HG03025 (cell line): ENCODE data around the gene STAT6.

Experiments used
- ATAC-seq: cut with Tn5 transposase; IDR thresholded peaks from one replicate; pipeline ENCODE4 v1.9.1; 2021; ENCODE audit warnings: mild to moderate bottlenecking, moderate library complexity; ENCODE audit not compliant: unreplicated experiment, low FRiP score

STAT6 gene

DNA sequence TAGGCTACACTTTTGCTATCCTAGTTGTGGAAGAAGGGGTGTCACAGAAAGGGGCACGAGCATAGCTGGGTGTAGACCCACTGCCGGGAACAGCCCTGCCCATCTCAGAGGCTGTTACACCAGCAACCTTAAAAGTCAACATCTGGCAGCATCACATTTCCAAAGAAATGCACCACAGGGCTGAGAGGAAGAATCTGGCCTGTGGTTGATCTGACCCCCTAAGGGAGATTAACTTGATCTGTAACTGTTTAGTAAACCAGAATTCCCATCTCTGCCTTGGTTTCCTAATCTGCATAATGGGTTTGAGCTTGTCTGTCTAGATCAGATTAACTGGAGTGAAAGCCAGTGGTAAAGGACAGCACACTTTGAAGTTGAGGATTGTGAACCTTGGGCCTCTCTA lies 34.9 kb upstream of the STAT6 start:
- ATAC-seq: no peak

DNA sequence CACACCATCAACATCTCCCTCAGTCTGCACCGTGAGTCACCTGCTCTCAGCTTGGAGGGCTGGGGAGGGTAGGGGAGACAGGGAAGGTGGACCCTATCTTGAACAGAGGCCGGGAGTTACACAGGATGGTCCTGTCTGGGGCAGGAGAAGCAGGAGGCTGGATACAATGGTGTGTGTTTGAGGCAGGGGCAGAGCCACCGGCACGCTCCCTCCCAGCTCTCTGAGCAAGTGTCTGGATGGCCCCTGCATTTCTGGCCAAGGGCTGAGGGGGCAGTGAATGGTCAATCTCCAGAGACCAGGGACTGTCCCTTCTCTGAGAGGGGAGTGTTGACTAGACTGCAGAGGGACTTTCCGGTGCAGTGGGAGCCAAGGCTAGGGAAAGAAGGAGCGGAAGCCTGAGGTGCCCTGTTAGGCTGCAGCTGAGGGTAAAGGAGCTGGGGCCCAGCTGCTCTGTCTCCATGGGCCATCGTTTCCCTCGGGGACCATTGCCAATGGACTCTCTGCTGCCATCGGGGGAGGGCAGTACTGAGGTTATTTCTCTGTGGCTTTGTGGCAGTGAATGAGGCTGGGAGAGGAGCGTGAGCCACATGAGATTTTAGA lies 34.4 kb upstream of the STAT6 start:
- ATAC-seq: no peak

DNA sequence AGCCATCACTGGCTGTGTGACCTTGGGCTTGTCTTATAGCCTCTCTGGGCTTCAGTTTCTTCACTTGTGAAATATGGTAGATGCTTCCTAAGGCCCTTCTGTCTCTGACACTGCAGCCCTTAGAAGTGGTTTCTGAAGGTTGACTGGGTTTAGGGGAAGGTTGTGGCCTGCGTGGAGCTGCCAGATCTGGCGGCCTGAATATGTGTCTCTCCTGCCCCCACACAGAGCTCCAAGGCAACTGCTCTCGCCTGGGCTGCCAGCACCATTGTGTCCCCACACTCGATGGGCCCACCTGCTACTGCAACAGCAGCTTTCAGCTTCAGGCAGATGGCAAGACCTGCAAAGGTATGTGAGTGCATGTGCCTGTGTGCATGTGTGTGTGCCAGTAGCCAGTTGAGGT lies 32.3 kb upstream of the STAT6 start:
- ATAC-seq: no peak

DNA sequence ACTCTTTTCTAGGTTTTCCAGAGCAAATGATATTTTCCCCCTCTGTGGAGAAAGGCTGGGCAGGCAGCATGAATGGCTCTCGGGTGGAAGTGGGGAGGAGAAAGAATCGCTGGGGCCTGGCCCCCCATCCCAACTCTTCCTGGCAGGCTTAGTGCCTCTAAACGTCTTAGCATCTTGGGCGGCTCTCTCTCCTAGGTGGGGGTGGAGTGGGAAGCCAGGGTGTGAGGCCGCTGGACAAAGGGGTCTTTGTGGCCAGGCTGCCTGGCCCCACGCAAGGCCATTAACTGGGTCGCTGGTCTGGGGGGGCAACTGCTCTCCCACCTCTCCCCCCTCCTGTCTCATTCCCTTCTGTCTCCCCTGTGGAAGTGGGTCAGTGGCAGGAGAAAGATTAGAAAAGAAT lies 31.6 kb upstream of the STAT6 start:
- ATAC-seq: no peak

DNA sequence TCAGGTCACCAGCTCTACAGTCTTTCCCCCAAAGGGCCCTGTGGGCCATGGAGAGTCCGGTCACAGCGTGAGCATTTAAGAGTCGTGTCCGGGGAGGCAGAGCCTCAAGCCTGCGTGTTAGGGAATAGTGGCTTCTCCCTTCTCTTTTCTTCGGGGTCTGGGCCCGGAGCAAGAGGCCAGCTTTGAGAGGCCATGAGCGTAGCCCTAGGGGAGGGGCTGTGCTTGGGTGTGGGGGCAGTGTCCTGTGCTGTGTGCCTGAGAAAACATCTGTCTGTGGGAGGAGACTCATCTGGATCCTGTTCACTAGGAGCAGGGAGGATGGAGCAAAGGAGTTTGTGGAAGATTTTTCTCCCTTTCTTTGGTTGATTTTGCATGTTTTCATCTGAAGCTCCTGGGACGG lies 31.0 kb upstream of the STAT6 start:
- no peak for ATAC-seq

DNA sequence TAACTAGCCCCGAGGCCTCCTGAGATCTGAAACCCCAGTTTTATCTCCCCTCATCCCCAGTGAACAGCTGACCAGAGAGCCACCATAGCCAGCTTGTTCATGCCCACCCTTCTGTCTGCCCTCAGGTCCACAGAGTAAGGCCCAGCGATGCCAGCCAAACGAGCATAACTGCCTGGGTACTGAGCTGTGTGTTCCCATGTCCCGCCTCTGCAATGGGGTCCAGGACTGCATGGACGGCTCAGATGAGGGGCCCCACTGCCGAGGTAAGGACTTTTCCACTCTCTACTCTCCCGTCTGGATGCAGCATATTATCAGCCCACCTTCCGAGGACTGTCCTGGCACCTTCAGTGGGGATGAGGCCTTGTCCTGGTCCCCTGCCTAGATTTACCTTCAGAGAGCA lies 30.1 kb upstream of the STAT6 start:
- no peak for ATAC-seq

DNA sequence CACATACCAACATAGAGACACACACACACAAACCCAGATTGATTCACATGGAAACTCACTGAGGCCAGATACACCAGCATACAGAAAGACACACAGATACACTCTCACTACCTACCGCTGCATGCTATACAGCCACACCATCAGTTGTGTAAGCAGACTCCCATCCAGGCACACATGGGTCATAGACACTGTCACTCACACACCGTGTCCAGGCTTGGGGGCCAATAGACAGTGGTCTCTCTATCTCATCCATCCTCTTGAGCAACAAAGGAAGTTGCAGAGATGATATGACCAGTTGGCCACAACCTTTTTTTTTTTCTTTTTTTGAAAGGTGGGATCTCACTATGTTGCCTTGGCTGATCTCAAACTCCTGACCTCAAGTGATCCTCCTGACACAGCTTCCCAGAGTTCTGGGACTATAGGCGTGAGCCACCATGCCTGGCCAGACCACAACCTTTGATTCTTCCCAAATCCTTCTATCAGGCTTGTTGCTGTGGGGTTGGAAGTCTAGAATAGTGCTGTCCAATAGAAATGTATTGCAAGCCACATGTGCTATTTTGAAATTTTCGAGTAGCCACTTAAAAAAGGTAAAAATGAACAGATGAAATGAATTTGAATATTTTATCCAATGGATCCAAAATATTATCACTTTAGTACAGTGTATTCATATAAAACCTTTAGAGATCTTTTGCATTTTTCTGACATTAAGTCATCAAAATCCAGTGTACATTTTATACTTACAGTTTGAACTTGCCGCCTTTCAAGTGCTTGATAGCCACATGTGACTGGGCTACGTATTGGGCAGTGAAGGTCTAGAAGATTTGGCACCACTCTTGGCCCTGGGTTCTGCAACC lies 28.9 kb upstream of the STAT6 start:
- no peak for ATAC-seq

DNA sequence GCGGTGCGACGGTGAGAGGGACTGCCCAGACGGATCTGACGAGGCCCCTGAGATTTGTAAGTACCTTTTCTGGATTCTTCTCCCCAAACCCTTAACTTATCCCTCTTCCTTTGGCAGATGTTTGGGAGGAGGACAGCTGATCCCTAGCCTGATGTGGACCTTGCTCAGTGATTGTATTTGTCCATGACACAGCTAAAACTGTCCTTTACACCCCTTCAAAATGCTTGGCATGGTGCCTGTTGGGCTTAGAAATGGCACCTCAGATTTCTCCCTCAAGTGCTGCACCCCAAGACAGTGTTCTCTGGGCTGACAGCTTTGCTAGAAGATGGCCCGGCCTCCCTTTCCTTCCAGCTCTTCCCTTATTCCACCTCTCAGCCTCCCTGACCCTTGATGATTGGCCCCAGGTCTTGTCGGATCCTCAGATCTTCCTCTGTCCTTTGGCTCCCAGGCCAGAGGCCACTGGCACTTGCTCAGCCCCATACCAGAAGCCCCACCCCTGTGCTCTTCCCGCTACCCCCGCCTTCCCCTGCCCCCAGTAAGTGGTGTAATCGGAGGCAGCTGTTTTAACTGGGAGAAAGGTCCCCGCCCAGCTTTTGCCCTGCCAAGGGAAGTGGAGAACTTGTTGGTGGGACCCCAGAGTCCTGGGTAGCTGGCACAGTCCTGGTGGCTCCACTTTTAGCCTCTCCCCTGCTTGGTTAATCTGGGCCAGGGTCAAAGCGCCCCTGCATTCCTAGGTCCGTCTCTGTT lies 27.5 kb upstream of the STAT6 start:
- ATAC-seq: no peak

DNA sequence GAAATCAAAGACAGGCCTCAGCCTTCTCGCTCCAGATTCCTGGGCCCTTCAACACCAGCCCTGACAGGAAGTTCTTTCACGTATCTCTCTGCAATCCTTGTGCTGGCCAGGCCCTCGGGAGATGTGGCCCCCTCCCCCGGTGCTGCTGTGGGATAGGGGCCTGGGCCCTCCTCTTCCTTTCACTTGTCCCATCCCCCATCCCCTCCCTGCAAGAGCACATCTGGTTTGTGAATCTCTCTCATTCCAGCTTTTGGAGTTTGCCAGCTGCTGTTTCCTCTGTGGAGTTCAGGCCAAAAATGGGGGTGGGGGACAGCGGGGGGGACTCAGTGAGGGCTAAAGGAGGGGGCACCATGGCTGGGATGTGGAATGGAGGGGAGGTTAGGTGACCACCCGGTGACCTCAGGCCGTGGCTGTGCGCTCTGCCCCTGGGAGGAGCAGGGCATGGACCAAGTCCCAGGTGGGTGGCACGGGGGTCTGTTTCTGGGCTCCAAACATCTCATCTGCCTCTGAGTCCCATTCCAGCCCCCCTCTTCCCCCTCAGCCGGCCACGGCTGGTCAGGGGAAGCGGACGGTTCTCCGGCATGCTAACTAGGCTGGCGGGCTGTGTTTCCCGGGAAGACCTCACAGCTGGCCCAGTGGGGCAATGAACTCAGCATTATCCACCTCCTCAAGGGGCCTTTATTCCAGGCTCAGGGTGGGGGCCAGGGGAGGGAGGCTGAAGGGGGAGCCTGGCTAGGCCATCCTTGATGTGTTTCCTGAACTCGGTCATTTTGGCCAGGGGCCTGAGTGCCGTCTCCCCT lies 24.6 kb upstream of the STAT6 start:
- no peak for ATAC-seq

DNA sequence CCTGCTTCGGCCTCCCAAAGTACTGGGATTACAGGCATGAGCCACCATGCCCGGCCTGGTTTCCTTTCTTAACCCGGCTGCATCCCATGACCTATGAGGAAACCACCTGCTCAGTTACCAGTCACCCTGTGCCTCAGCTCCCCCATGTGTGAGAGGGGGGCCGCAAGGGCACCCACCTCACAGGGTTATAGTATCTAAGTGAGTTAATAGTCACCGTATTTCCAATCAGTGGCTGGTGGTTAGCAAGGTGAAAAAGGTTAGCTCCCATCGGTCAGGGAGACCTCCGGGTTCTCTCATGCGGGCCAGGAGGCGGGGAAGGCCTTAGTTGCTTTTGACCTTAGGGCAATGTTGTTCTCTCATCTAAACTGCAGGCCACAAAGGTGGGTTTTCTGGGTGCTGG lies 23.8 kb upstream of the STAT6 start:
- no peak for ATAC-seq

DNA sequence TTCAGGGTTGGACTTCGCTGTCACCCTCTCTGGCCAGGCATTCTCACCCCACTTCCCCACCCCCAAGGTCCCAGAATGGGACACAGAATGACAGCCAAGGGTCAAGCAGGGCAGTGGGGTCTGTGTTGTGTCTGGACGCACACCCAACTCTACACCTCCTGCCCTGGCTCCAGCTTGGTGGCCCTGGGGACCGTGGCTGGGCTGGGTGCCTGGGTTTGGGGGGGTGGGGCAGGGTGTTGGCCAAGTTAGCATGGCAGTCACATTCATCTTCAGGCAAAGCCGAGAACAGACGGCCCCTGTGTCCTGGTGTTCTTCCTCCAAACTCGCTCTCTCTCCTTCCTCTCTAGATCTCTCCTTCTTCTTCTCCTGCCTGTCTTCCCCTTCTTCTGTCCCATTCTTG lies 22.8 kb upstream of the STAT6 start:
- ATAC-seq: no peak

DNA sequence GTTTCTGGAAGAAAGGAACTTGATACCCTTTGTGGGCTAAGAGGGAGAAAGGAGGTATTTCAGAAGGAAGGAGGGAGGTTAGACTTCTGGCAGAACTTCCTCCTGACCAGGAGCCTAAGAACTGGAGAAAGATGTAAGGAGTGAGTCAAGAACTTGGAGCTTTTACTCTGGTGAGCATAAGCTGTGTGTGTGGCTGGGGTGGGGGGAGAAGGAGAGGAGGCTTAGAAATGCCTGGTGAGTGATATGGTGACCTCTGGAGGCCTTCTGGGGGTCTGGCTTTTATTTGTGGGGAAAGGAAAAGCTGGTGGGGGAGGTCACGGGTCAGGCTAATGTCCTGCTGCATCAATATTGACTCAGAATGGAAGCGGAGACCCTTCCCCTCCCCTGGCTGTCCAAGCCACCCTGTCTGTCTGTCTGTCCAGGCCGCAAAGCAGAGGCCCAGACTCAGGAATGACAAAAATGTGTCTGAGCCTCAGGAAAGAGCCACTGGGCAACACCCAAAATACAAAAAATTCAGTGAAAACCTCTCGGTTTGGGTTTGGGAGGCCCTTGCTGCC lies 21.9 kb upstream of the STAT6 start:
- ATAC-seq: no peak

DNA sequence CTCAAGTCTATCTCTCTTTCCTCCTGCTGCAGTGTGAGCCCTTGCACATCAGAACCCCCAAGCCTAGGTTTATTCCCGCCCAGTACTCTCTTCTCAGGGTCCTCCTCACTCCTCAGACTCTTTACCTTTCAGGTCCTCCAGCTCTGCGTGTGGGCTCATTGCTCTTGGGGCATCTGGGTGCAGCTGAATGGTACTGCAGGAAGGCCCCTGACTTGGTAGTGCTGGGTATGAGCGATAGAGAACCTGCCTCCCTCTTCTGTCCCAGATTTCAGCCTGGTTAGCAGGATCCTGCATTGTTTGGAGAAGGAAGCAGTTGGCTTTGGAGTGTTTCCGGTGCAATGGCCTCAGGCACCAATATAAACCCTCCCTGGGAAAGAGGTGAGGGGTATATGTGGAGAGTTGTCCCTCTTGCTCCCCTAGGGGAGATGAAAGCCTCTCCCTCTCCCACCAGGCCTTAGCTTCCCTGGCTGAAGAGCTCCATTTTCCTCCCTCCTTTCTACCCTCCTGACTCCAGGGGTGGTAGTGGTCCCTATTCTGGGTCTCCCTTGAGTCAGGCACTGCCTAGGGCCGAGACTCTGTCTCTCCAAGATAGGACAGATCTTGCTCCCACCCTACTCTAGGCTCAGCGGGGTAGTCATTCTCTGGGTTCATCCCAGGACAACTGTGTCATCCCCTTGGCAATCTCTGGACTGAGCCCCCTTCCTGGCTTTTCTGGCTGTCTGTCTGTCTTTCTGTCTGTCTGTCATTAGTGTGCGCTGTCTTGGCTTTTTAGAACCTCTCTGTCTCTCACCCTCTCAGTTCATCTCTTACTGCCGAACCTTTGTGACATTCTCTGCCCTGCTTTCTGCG lies 21.0 kb upstream of the STAT6 start:
- no peak for ATAC-seq

DNA sequence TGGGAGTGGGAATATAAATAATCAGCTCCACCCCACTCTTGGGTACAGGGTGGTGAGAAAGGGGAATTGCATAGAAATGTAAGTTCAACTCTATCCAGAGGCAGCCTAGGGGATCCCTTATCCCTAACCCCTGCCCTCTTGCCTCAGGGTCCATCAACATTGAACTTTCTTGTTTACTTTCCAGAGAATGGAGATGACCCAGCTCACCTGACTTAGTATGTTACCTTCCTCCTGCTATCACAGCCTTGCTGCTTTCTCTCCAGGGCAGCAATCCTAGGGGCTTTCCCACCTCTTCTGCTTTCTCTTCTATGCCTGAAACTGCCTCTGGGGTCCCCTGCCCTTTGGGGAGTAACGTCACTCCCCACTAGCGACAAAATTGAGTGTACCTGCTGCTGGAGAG lies 19.8 kb upstream of the STAT6 start:
- no peak for ATAC-seq

DNA sequence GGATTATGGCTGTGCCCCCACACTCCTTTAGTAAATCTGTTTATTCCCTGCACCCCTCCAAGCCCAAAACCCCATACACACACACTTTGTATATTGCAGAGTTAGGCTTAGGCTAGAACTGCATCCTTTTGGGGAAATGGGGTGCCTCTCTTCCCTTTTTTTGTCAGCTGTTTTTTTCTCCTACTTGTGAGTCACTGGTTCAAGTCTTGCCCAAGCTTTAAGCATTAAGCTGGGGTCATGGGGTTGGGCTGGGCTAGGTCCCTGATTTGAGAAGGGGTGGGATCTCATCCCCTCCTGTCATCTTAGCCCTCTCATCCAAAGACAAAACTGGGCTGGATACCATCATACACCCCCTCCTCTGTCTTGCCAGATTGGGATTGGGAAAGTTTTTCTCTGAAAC lies 18.7 kb upstream of the STAT6 start:
- no peak for ATAC-seq

DNA sequence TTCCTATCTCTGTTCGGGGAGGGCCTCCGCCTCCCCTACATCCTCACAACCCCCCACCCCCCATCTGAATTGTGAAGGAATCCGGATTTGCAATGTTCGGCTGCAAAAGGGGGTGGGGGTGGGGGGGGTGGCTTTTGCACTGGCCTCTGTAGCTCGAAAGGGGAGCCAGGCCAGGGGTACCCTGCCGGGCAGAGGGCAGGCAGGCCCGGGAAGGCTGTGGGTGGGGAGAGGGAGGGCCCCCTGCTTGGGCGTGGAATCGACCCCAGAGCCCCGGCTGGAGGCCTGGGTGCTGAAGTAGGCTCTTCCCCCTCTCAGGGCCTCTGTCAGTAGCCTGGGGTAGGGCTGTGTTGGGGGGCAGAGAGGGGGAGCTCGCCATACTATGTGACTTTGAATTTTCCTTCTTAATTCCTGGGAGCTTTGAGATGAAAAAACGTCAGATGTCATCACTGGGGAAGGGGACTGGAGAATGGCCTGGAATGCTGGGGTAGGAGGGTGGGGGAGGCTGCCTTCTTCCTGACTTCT lies 18.2 kb upstream of the STAT6 start:
- ATAC-seq: no peak

DNA sequence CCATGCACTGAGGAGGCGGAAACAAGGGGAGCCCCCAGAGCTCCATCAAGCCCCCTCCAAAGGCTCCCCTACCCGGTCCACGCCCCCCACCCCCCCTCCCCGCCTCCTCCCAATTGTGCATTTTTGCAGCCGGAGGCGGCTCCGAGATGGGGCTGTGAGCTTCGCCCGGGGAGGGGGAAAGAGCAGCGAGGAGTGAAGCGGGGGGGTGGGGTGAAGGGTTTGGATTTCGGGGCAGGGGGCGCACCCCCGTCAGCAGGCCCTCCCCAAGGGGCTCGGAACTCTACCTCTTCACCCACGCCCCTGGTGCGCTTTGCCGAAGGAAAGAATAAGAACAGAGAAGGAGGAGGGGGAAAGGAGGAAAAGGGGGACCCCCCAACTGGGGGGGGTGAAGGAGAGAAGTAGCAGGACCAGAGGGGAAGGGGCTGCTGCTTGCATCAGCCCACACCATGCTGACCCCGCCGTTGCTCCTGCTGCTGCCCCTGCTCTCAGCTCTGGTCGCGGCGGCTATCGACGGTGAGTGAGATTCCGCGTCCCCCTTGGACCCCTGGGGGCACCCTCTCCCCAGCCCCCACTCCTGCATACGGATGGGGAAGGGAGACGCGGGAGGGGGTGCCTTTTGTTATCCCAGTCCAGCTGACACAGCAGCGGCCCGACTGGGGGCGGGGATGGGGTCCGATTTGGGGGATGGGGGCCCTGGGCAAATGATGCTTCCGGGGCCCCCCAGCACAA lies 17.5 kb upstream of the STAT6 start:
- no peak for ATAC-seq

DNA sequence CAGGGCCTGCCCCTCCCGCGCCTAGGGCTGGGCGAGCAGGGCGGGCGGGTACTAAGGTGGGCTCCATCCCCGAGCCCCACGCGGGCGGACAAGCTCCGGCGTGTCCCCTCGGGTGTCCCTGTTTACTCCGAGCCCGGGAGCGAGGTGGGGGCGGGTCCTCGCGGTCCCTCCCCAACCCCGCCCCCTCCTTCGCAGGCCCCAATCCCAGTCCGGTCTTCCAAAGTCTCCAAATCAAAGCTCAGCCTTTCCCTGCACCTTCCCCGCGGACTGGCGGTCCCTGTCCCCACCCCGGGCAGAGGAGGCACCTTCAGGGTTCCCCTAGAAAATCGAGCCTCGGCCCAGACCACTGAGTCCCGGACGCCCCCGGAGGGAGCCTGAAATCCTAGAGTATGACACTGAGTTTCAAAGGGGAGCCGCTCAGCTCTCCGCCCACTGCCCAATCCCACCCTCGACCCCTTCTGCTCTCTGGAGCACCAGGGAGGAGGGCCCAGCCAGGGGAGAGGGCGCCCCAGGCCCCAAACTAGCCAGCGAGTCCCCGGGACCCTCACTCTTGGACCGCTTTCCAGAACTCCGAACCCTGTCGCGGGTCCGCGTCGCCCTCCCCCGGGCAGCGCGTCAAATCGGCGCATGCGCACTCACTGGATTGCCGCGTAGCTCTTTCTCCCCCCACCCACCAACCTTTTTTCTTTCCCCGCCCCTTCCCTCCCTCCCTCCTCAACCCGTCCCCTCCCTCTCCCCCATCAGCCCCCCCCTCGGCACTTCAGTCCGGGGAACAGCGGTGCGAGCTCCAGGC lies 16.8 kb upstream of the STAT6 start, which contains the start of gene LRP1:
Gene LRP1, plus strand, starts transcription at position 758 of the 793 bp plus-strand sequence. CDS start 482 bp downstream, outside the sequence.
- ATAC-seq: no peak
